PC-3 (cell line): ENCODE measurements around the gene MED12. TPM values are rescaled to one million over a fixed set of nuclear protein-coding genes. Genes with fewer than 3 reads are reported as not detected.
A peak's percentile ranks its signal among the peaks of the same experiment; 100 is the strongest.

Experiments used
- ATAC-seq: fragments of 200-7000 bp; cut with Tn5 transposase; 2 replicates; pipeline ENCODE4 v1.9.1; 2020; ENCODE audit warnings: mild to moderate bottlenecking, moderate library complexity
- BruUV-seq: library from RNA; stranded (reverse); fragments of 400-500 nt; replicated peaks from 2 replicates; lab custom pipeline; 2021; lab: Mats Ljungman, UMichigan
- CTCF ChIA-PET: fragments of 300-600 bp; sonication (Branson Sonifier 250); formaldehyde crosslinking; loops from one replicate; lab custom pipeline; 2022; ENCODE audit warnings: antibody characterized with exemption; lab: Charles Lee
- POLR2A ChIA-PET: fragments of 300-600 bp; sonication (Branson Sonifier 250); formaldehyde crosslinking; loops from one replicate; lab custom pipeline; 2022; ENCODE audit warnings: antibody characterized with exemption; ENCODE audit not compliant: unreplicated experiment; lab: Charles Lee
- DNase-seq: peaks from one replicate; pipeline ENCODE4 v3.0.0-alpha.2; 2015
- H2AFZ ChIP-seq: fragments of 300-600 bp; sonication (generic); 2 replicates; pipeline ENCODE4 v1.6.0; 2016; ENCODE audit warnings: antibody characterized with exemption, low read length
- H3F3A ChIP-seq: fragments of 300-600 bp; sonication (generic); one replicate; pipeline ENCODE4 v1.6.0; 2017; ENCODE audit warnings: antibody characterized with exemption, low read length, control low read depth, mild to moderate bottlenecking; ENCODE audit not compliant: unreplicated experiment
- H3K27ac ChIP-seq: fragments of 300-600 bp; sonication (generic); 2 replicates; pipeline ENCODE4 v1.5.1; 2016; ENCODE audit warnings: mild to moderate bottlenecking, low read length
- H3K27me3 ChIP-seq: fragments of 300-600 bp; sonication (generic); 2 replicates; pipeline ENCODE4 v1.6.1; 2016; ENCODE audit warnings: low read length, mixed read lengths
- H3K36me3 ChIP-seq: fragments of 300-600 bp; sonication (generic); 2 replicates; pipeline ENCODE4 v1.6.1; 2016; ENCODE audit warnings: low read depth, mixed run types, low read length, mixed read lengths
- H3K4me1 ChIP-seq: fragments of 300-600 bp; sonication (generic); 2 replicates; pipeline ENCODE4 v1.5.1; 2016; ENCODE audit warnings: low read length; ENCODE audit not compliant: insufficient read depth
- H3K4me2 ChIP-seq: fragments of 300-600 bp; sonication (generic); 2 replicates; pipeline ENCODE4 v1.6.0; 2016; ENCODE audit warnings: low read length
- H3K4me3 ChIP-seq: fragments of 300-600 bp; sonication (generic); 2 replicates; pipeline ENCODE4 v1.5.1; 2016; ENCODE audit warnings: mild to moderate bottlenecking, low read length, mixed read lengths
- H3K79me2 ChIP-seq: fragments of 300-600 bp; sonication (generic); 2 replicates; pipeline ENCODE4 v1.6.1; 2017; ENCODE audit warnings: low read length, mixed read lengths
- H3K9ac ChIP-seq: fragments of 300-600 bp; sonication (generic); 2 replicates; pipeline ENCODE4 v1.6.0; 2016; ENCODE audit warnings: mild to moderate bottlenecking, low read length
- H3K9me2 ChIP-seq: fragments of 300-600 bp; sonication (generic); replicated peaks from 2 replicates; pipeline ENCODE4 v1.6.1; 2016; ENCODE audit warnings: mixed run types, low read length, mixed read lengths
- H3K9me3 ChIP-seq: fragments of 300-600 bp; sonication (generic); 2 replicates; pipeline ENCODE4 v1.6.1; 2016; ENCODE audit warnings: low read length, mixed read lengths
- H4K20me1 ChIP-seq: fragments of 300-600 bp; sonication (generic); 2 replicates; pipeline ENCODE4 v1.6.1; 2016; ENCODE audit warnings: low read length, mixed read lengths
- EZH2 ChIP-seq: fragments of 300-600 bp; sonication (generic); IDR thresholded peaks from one replicate; pipeline ENCODE4 v1.6.1; 2017; ENCODE audit warnings: antibody characterized with exemption, mild to moderate bottlenecking, low read length; ENCODE audit not compliant: unreplicated experiment
- EZH2phosphoT487 ChIP-seq: fragments of 300-600 bp; sonication (generic); IDR thresholded peaks from 2 replicates; pipeline ENCODE4 v1.6.1; 2018; ENCODE audit warnings: mild to moderate bottlenecking, antibody characterized with exemption, low read length, borderline replicate concordance
- intact Hi-C: fragments of 100-400 bp; cut with micrococcal nuclease; formaldehyde crosslinking; loops from 2 replicates; pipeline ENCODE4 v1.9.0; 2023
- total RNA-seq: library from RNA; depleted of rRNA; stranded (reverse); fragments of >200 nt; gene quantifications from 2 replicates; pipeline ENCODE4 v1.2.3, GENCODE V29; 2014
- TF ChIP-seq, protein P1 (sequence below): fragments of 300-600 bp; sonication (generic); conservative IDR thresholded peaks from 2 replicates; pipeline ENCODE4 v1.5.1; 2017; ENCODE audit warnings: antibody characterized with exemption, low read depth, mild to moderate bottlenecking, low read length

The MED12 gene
- total RNA-seq, 1 experiment from 2014 or later: 45.8 TPM

DNA sequence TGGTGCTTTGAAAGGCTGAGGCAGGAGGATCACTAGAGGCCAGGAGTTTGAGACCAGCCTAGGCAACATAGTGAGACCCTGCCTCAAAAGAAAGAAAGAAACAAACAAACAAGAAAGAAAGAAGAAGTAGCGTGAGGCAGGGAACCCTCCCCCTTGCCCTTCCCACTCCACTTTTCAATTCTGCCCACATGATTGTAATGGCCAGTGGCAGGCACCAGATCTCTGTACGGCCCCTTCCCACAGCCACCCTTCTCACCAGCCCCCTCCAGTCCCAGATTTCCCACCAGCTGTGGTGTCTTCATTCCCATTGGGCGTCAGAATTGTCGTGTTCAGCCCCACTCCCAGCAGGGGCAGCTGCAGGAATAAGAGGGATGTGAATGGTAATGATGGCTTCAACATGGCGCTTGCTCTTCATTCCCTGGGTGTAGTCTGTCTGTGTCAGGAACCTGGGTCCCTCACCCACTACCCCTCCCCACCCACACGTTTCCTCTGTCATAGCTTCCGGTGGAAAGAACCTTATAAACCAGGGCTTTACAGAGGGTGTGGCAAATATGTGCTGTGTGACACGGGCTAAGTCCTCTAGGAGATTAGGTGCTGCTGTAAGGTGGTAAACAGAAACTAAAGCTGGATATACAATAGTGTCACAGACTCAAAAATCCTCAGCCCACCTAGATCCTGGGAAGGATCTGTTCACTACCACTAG is 7.1 kb upstream of the MED12 start, which contains the start of gene IL2RG:
Gene IL2RG (minus strand): TSS at position 437 of the 703 bp plus-strand sequence. CDS start 38 bp downstream, at position 399.
- no peaks in the 10 kb centered on the region for H3K4me1 ChIP-seq
- ATAC-seq (peak; percentile 45; the same call in 1 of the 2 replicates), DNase-seq (peak; percentile 7)
- H3F3A ChIP-seq: no peaks in the 10 kb centered on the region
- no peak within 1 kb of the TSS for H2AFZ ChIP-seq
- BruUV-seq: no TSS peak
- H3K9me2 ChIP-seq: no peaks in the 10 kb centered on the region
- no peaks in the 10 kb centered on the region for H4K20me1 ChIP-seq
- CTCF ChIA-PET: no interaction called here
- intact Hi-C loops: no loop called here
- H3K79me2 ChIP-seq: no peaks in the 10 kb centered on the region
- H3K27ac ChIP-seq: no peak within 1 kb of the TSS
- H3K9me3 ChIP-seq: no peaks in the 10 kb centered on the region
- TF ChIP-seq EZH2: no peak
- no peak for TF ChIP-seq EZH2phosphoT487
- TF ChIP-seq, protein P1, sequence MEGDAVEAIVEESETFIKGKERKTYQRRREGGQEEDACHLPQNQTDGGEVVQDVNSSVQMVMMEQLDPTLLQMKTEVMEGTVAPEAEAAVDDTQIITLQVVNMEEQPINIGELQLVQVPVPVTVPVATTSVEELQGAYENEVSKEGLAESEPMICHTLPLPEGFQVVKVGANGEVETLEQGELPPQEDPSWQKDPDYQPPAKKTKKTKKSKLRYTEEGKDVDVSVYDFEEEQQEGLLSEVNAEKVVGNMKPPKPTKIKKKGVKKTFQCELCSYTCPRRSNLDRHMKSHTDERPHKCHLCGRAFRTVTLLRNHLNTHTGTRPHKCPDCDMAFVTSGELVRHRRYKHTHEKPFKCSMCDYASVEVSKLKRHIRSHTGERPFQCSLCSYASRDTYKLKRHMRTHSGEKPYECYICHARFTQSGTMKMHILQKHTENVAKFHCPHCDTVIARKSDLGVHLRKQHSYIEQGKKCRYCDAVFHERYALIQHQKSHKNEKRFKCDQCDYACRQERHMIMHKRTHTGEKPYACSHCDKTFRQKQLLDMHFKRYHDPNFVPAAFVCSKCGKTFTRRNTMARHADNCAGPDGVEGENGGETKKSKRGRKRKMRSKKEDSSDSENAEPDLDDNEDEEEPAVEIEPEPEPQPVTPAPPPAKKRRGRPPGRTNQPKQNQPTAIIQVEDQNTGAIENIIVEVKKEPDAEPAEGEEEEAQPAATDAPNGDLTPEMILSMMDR: no peak
- no peaks in the 10 kb centered on the region for H3K36me3 ChIP-seq
- no peaks in the 10 kb centered on the region for H3K27me3 ChIP-seq
- H3K9ac ChIP-seq: no peak within 1 kb of the TSS
- POLR2A ChIA-PET: no interaction called here
- H3K4me3 ChIP-seq: no peak within 1 kb of the TSS
- no peak within 1 kb of the TSS for H3K4me2 ChIP-seq

DNA sequence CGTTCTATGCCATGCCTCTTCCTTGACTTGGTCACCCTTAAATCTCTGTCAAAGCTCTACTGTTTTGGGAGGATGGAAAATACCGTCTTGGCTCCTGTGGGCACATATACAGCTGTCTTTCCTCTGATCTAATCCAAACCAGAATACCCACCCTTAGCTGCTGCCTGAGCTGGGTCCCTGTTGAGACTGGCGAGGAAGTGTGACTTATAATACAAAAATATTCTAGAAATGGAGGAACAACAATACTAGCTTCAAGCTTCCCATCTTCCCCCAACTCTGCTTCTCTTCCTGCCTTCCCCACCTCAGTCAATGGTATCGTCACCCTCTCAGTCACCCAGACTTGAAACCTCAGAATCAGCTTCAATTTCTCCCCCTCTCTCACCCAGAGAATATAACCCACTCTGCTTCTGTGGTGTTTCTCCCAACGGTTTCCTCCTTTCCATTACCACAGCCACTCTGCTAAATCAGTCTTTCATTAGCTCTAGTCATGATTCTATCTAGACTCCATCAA is 6.4 kb upstream of the MED12 start:
- Histone ChIP-seq H3K4me1 (no peaks in the 10 kb centered on the region), H3K4me3 (no peak overlapping the region), H3F3A (no peaks in the 10 kb centered on the region), H3K79me2 (no peaks in the 10 kb centered on the region), H3K27me3 (no peaks in the 10 kb centered on the region), H2AFZ (no peak overlapping the region), H4K20me1 (no peaks in the 10 kb centered on the region), H3K9ac (no peak overlapping the region), H3K9me3 (no peaks in the 10 kb centered on the region), H3K36me3 (no peaks in the 10 kb centered on the region), H3K9me2 (no peaks in the 10 kb centered on the region), H3K4me2 (no peak overlapping the region), H3K27ac (no peak overlapping the region)
- ChIA-PET CTCF (no interaction called here), POLR2A (interaction anchor here (0.6 kb wide), 1 partner anchor 431 kb away, joined by 3 read pairs; no protein-coding TSS in a partner anchor)
- ATAC-seq: no peak
- intact Hi-C loops: no loop called here
- TF ChIP-seq EZH2phosphoT487 (no peak), EZH2 (no peak)
- TF ChIP-seq, protein P1: no peak
- BruUV-seq: no TSS peak
- no peak for DNase-seq

DNA sequence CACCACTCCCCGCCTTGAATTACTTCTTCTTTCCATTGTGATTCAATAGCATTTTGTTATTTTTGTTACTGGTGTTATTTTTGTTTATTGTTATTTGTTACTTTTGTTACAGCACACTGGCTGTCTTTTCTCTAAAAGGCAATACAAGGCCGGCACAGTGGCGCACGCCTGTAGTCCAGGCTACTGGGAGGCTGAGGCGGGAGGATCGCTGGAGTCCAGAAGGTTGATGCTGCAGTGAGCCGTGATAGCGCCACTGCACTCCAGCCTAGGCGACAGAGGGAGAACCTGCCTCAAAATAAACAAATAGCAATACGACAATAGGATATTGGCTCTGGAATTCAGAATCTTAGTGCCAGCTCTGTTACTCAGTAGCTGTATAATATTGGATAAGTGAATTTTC is 1.0 kb upstream of the MED12 start:
- peaks cover 9% of the 10 kb centered on the region; the same call in 1 of the 2 replicates for H3K4me1 ChIP-seq
- no peaks in the 10 kb centered on the region for H3F3A ChIP-seq
- H3K36me3 ChIP-seq: no peaks in the 10 kb centered on the region; the same call in 1 of the 2 replicates
- H2AFZ ChIP-seq: no peak overlapping the region
- no peak overlapping the region for H3K9ac ChIP-seq
- H3K4me3 ChIP-seq: no peak overlapping the region; the same call in 1 of the 2 replicates
- intact Hi-C loops: no loop called here
- no peaks in the 10 kb centered on the region for H3K27me3 ChIP-seq
- H3K79me2 ChIP-seq: peaks cover 12% of the 10 kb centered on the region; the same call in 1 of the 2 replicates
- BruUV-seq: no TSS peak
- no peaks in the 10 kb centered on the region for H3K9me2 ChIP-seq
- ChIA-PET POLR2A (no interaction called here), CTCF (no interaction called here)
- no peaks in the 10 kb centered on the region for H3K9me3 ChIP-seq
- H3K27ac ChIP-seq: no peak overlapping the region
- ATAC-seq: no peak
- no peak for DNase-seq
- H4K20me1 ChIP-seq: no peaks in the 10 kb centered on the region
- peak overlapping the region; percentile 89; the same call in 1 of the 2 replicates for H3K4me2 ChIP-seq
- TF ChIP-seq, protein P1: no peak
- TF ChIP-seq EZH2: no peak
- no peak for TF ChIP-seq EZH2phosphoT487
